GM23248 (cell line): ENCODE data around the gene SMIM36.

Experiments used
- EZH2 ChIP-seq: fragments of 200-600 bp; sonication (generic); IDR thresholded peaks from 2 replicates; pipeline ENCODE4 v1.6.1; 2018; ENCODE audit warnings: antibody characterized with exemption, mild to moderate bottlenecking; ENCODE audit not compliant: insufficient read depth, poor library complexity, severe bottlenecking
- EZH2phosphoT487 ChIP-seq: fragments of 200-600 bp; sonication (generic); IDR thresholded peaks from 2 replicates; pipeline ENCODE4 v1.6.1; 2018; ENCODE audit warnings: antibody characterized with exemption, moderate library complexity, mild to moderate bottlenecking, low read depth; ENCODE audit not compliant: insufficient read depth

DNA sequence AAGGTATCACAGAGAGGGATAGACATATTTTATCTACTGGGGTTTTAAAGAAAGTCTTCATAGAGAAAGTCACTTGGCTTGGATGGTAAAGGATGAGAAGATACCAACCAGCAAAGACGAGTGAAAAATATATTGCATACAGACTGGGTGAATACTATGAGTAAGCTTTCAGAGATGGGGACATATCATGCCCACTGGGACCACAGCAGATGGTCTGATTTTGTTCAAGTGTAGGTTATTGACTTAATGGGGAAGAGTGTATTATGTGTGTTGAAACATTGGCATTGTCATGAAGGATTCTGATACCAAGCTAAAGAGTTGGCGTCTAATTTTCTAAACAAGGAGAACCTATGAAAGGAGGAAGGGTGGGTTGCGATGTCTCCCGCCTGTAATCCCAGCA, 75.8 kb downstream of the SMIM36 start:
- TF ChIP-seq EZH2, result no peak
- TF ChIP-seq EZH2phosphoT487, result no peak
